WTC11 (cell line): ENCODE measurements around the gene FOXJ3.

Experiments
- ATF1 ChIP-seq: sonication (generic); formaldehyde crosslinking; IDR thresholded peaks from 2 replicates; pipeline ENCODE4 v1.8.1; 2023; ENCODE audit warnings: mild to moderate bottlenecking, moderate library complexity, missing genetic modification reagents
- CREB1 ChIP-seq: sonication (generic); formaldehyde crosslinking; IDR thresholded peaks from 2 replicates; pipeline ENCODE4 v1.8.0; 2023; ENCODE audit warnings: mild to moderate bottlenecking, missing genetic modification reagents
- CTCF ChIP-seq: fragments of 200-600 bp; IDR thresholded peaks from 2 replicates; pipeline ENCODE4 v1.8.0; 2022; ENCODE audit warnings: antibody characterized with exemption
- HMGA2 ChIP-seq: fragments of 250-450 bp; sonication (Bioruptor Pico); IDR thresholded peaks from 2 replicates; pipeline ENCODE4 v1.4.0; 2021; ENCODE audit warnings: mild to moderate bottlenecking, moderate library complexity
- JUN ChIP-seq: sonication (generic); formaldehyde crosslinking; IDR thresholded peaks from 2 replicates; pipeline ENCODE4 v1.8.0; 2023; ENCODE audit warnings: mild to moderate bottlenecking, missing genetic modification reagents
- TEAD4 ChIP-seq: sonication (generic); formaldehyde crosslinking; IDR thresholded peaks from 2 replicates; pipeline ENCODE4 v1.8.0; 2022; ENCODE audit warnings: mild to moderate bottlenecking, missing genetic modification reagents
- USF2 ChIP-seq: sonication (generic); formaldehyde crosslinking; IDR thresholded peaks from 2 replicates; pipeline ENCODE4 v1.8.1; 2023; ENCODE audit warnings: mild to moderate bottlenecking, missing genetic modification reagents, moderate library complexity
- ZMAT4 ChIP-seq: fragments of 250-450 bp; sonication (Bioruptor Pico); IDR thresholded peaks from 2 replicates; pipeline ENCODE4 v1.9.0; 2021; ENCODE audit warnings: mild to moderate bottlenecking

GRCh38 chr1:42206164-42206563 is 128.9 kb downstream of the FOXJ3 start:
- TF ChIP-seq HMGA2 (CRISPR knock-in tag) (no peak), CREB1 (CRISPR knock-in tag) (no peak), CTCF (no peak), USF2 (CRISPR knock-in tag) (no peak), ZMAT4 (CRISPR knock-in tag) (no peak), JUN (CRISPR knock-in tag) (no peak), ATF1 (CRISPR knock-in tag) (no peak), TEAD4 (CRISPR knock-in tag) (no peak)
